CD8-positive, alpha-beta memory T cell (primary cell): ENCODE data around the gene RARRES2. TPM values are rescaled to one million over a fixed set of nuclear protein-coding genes. Genes with fewer than 3 reads are reported as not detected.
A peak's percentile ranks its signal among the peaks of the same experiment; 100 is the strongest.

Source experiments
- CTCF ChIA-PET: fragments of 350-600 bp; sonication (Branson Sonifier 250); formaldehyde crosslinking; loops from one replicate; lab custom pipeline; 2021; ENCODE audit warnings: antibody characterized with exemption; lab: Charles Lee
- POLR2A ChIA-PET: fragments of 350-600 bp; sonication (Branson Sonifier 250); formaldehyde crosslinking; loops from one replicate; lab custom pipeline; 2021; ENCODE audit warnings: antibody characterized with exemption; lab: Charles Lee
- DNase-seq, 5 donors: peaks; one replicate each; pipeline versions ENCODE4 v3.0.0 to v3.0.0-alpha.2; 2020 to 2022; ENCODE audit warnings: mixed read lengths in 1 of 5
- H3K27ac ChIP-seq: one replicate; pipeline ENCODE4 v1.7.0; 2013; ENCODE audit warnings: low read depth, mild to moderate bottlenecking, low read length, moderate library complexity
- H3K27me3 ChIP-seq: 2 replicates; pipeline ENCODE4 v1.7.0; 2013; ENCODE audit warnings: low read length, mild to moderate bottlenecking; ENCODE audit not compliant: insufficient read depth, poor library complexity, severe bottlenecking
- H3K36me3 ChIP-seq: 2 replicates; pipeline ENCODE4 v1.7.0; 2013; ENCODE audit warnings: mild to moderate bottlenecking, low read length, moderate library complexity; ENCODE audit not compliant: insufficient read depth
- H3K4me1 ChIP-seq: 2 replicates; pipeline ENCODE4 v1.7.0; 2013; ENCODE audit warnings: mild to moderate bottlenecking, low read length, moderate library complexity; ENCODE audit not compliant: insufficient read depth
- H3K4me3 ChIP-seq: 2 replicates; pipeline ENCODE4 v1.7.0; 2013; ENCODE audit warnings: mild to moderate bottlenecking, low read length
- H3K9me3 ChIP-seq: 2 replicates; pipeline ENCODE4 v1.7.0; 2013; ENCODE audit warnings: mild to moderate bottlenecking, low read length
- H3K27ac Mint-ChIP-seq, 8 donors: one replicate each; pipeline ENCODE4 v1.8.0; 2020 to 2021; ENCODE audit warnings: mixed read lengths in 8 of 8, mild to moderate bottlenecking in 6 of 8, inconsistent platforms in 3 of 8, moderate library complexity in 3 of 8
- H3K27me3 Mint-ChIP-seq, 2 donors: one replicate each; pipeline ENCODE4 v1.8.0; 2020 to 2021; ENCODE audit warnings: mixed read lengths in 2 of 2, mild to moderate bottlenecking in 1 of 2, moderate library complexity in 1 of 2
- H3K36me3 Mint-ChIP-seq, 3 donors: one replicate each; pipeline ENCODE4 v1.8.0; 2020 to 2021; ENCODE audit warnings: mixed read lengths in 3 of 3, inconsistent platforms in 1 of 3, mild to moderate bottlenecking in 1 of 3
- H3K4me1 Mint-ChIP-seq, 3 donors: one replicate each; pipeline ENCODE4 v1.8.0; 2020 to 2021; ENCODE audit warnings: mixed read lengths in 3 of 3, inconsistent platforms in 1 of 3, mild to moderate bottlenecking in 1 of 3
- H3K4me3 Mint-ChIP-seq, 7 donors: one replicate each; pipeline ENCODE4 v1.8.0; 2020 to 2021; ENCODE audit warnings: mixed read lengths in 7 of 7, mild to moderate bottlenecking in 6 of 7, moderate library complexity in 4 of 7, inconsistent platforms in 2 of 7
- H3K9me3 Mint-ChIP-seq, 5 donors: one replicate each; pipeline ENCODE4 v1.8.0; 2020 to 2022; ENCODE audit warnings: mixed read lengths in 5 of 5, mild to moderate bottlenecking in 3 of 5, moderate library complexity in 2 of 5, inconsistent platforms in 1 of 5
- polyA plus RNA-seq: library from polyadenylated mRNA; unstranded; fragments of 300-500 nt; fragmentation: Illumina TruSeq; gene quantifications from one replicate; pipeline ENCODE4 v1.2.3, GENCODE V29; 2021
- total RNA-seq, 2 experiments: library from RNA; stranded (reverse); gene quantifications; one replicate each; pipeline ENCODE4 v1.2.3, GENCODE V29; 2021

Gene RARRES2
- total and polyA plus RNA-seq, 3 experiments from 2014 or later = not detected

DNA sequence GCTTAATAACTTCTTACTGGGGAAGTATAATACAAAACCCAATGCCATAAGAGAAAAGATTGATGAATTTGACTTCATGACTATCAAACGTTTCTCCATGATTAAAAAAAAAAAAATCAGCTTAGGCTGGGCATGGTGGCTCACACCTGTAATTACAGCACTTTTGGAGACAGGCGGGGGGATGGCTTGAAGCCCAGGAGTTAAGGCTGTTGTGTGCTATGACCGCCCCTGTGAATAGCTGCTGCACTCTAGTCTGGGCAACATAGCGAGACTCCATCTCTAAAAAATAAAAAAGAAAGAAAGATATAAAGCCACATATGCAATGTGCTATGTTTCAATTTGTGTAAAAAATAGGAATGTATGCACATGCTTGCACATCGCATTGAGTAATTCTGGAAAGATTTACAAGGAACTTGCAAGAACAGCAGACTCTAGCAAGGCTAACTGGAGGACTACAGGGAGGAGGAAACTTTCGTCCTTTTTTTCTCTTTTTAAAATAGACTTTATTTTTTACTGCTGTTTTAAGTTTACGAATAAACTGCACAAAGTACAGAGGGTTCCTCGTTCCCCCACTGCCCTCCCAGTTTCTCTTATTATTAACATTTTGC lies 10.3 kb upstream of the RARRES2 start:
- no peak overlapping the region for H3K4me3 ChIP-seq
- H3K36me3 ChIP-seq = no peaks in the 10 kb centered on the region
- POLR2A ChIA-PET = no interaction called here
- H3K27me3 ChIP-seq = no peaks in the 10 kb centered on the region
- H3K9me3 Mint-ChIP-seq = no peaks in the 10 kb centered on the region
- H3K27ac Mint-ChIP-seq = no peak overlapping the region
- H3K9me3 ChIP-seq = no peaks in the 10 kb centered on the region
- CTCF ChIA-PET = interaction anchor here (1.3 kb wide), 1 partner anchor 9 kb away, joined by 3 read pairs; no protein-coding TSS in a partner anchor
- DNase-seq = no peak
- H3K4me1 ChIP-seq = peaks cover 2% of the 10 kb centered on the region
- no peaks in the 10 kb centered on the region for H3K36me3 Mint-ChIP-seq
- H3K27me3 Mint-ChIP-seq = peaks cover 0 to under 1% of the 10 kb centered on the region in 2 donors
- H3K4me3 Mint-ChIP-seq = no peak overlapping the region
- peaks cover 5 to 6% (median 6%) of the 10 kb centered on the region in 3 donors for H3K4me1 Mint-ChIP-seq
- no peak overlapping the region for H3K27ac ChIP-seq

DNA sequence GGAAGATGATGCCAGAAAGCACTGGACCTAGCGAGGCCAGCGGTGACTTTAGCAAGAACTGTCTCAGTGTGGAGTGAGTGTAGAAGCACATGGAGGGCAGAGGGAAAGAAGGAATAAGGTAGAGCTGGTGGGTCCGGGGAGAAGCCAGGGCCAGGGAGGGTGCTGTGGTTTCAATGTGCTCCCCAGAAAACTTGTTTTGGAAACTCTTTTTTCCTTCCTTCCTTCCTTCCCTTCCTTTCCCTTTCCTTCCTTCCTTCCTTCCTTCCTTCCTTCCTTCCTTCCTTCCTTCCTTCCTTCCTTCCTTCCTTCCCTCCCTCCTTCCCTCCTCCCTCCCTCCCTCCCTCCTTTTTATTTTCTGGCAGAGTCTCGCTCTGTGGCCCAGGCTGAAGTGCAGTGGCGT lies 5.5 kb upstream of the RARRES2 start:
- H3K36me3 Mint-ChIP-seq = peaks cover 0 to 8% (median 3%) of the 10 kb centered on the region in 3 donors
- CTCF ChIA-PET = interaction anchor here (1.3 kb wide), 1 partner anchor 60 kb away, joined by 4 read pairs; no protein-coding TSS in a partner anchor
- POLR2A ChIA-PET = no interaction called here

DNA sequence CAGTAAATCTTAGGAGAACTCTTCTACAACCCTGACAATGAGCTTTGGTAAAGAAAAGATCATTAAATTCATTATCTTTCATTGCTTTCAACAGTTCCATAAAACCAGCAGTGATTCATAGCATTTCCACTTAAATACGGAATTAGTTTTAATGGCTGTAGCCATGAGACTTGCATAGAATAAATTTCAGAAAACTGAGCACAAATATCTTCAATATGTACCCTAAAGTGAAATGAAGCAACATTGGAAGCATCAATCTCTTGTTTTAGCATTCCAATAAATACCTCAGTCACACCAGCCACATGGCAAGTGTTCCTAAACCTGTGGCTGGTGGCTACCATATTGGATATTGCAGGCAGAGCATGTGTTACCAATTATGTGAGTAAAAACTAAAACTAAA lies 3.6 kb upstream of the RARRES2 start:
- no peak for DNase-seq
- Histone ChIP-seq H3K36me3 (no peaks in the 10 kb centered on the region), H3K27ac (no peak overlapping the region), H3K9me3 (no peaks in the 10 kb centered on the region), H3K4me3 (no peak overlapping the region), H3K27me3 (peaks cover 3% of the 10 kb centered on the region), H3K4me1 (peaks cover 3% of the 10 kb centered on the region)
- Mint-ChIP-seq H3K4me3 (no peak overlapping the region), H3K4me1 (peaks cover 0 to 15% (median 5%) of the 10 kb centered on the region in 3 donors), H3K36me3 (peaks cover 0 to 8% (median 3%) of the 10 kb centered on the region in 3 donors), H3K27ac (no peak overlapping the region), H3K9me3 (peaks cover 0 to 12% (median 8%) of the 10 kb centered on the region in 5 donors), H3K27me3 (peaks cover 31 to 42% of the 10 kb centered on the region in 2 donors)
- POLR2A ChIA-PET = no interaction called here
- CTCF ChIA-PET = interaction anchor here (1.4 kb wide), 1 partner anchor 33 kb away, joined by 3 read pairs; no protein-coding TSS in a partner anchor

More for the DNA sequence above, 5.5 kb upstream of the RARRES2 start:
- Histone ChIP-seq H3K36me3 (no peaks in the 10 kb centered on the region), H3K27me3 (no peaks in the 10 kb centered on the region), H3K27ac (no peak overlapping the region), H3K4me3 (no peak overlapping the region), H3K4me1 (no peaks in the 10 kb centered on the region), H3K9me3 (no peaks in the 10 kb centered on the region)
- H3K4me3 Mint-ChIP-seq = no peak overlapping the region
- peaks cover 0 to 12% (median 8%) of the 10 kb centered on the region in 5 donors for H3K9me3 Mint-ChIP-seq
- peaks cover 26 to 34% of the 10 kb centered on the region in 2 donors for H3K27me3 Mint-ChIP-seq
- peak overlapping the region in 1 of 8 donors; percentile 56 for H3K27ac Mint-ChIP-seq
- DNase-seq = no peak
- H3K4me1 Mint-ChIP-seq = peaks cover 0 to 4% (median 2%) of the 10 kb centered on the region in 3 donors

DNA sequence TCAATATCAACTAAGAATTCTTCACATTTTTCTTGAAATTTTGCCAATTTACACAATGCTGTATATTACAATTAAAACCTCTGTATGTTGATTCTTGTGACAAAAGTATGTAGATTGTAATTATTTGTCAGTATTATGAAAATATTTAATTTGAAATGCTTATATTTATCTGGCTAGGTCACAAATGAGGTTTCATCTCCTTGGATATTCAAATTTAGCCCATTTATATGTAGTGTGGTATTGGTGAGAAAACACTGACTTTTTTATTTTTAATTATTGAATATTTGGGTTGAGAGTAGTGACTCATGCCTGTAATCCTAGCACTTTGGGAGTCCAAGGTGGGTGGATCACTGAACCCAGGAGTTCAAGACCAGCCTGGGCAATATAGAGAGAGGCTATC lies 2.9 kb upstream of the RARRES2 start:
- CTCF ChIA-PET = interaction anchor here (1.4 kb wide), 1 partner anchor 34 kb away, joined by 3 read pairs; no protein-coding TSS in a partner anchor
- H3K27me3 ChIP-seq = peaks cover 3% of the 10 kb centered on the region
- H3K4me3 ChIP-seq = no peak overlapping the region
- Mint-ChIP-seq H3K4me1 (peaks cover 0 to 20% (median 5%) of the 10 kb centered on the region in 3 donors), H3K27ac (no peak overlapping the region), H3K36me3 (peaks cover 0 to 8% (median 3%) of the 10 kb centered on the region in 3 donors), H3K9me3 (peaks cover 0 to 12% (median 8%) of the 10 kb centered on the region in 5 donors), H3K4me3 (no peak overlapping the region), H3K27me3 (peaks cover 37 to 47% of the 10 kb centered on the region in 2 donors)
- H3K4me1 ChIP-seq = peaks cover 4% of the 10 kb centered on the region
- POLR2A ChIA-PET = no interaction called here
- no peak overlapping the region for H3K27ac ChIP-seq
- no peak for DNase-seq
- no peaks in the 10 kb centered on the region for H3K9me3 ChIP-seq
- H3K36me3 ChIP-seq = no peaks in the 10 kb centered on the region

DNA sequence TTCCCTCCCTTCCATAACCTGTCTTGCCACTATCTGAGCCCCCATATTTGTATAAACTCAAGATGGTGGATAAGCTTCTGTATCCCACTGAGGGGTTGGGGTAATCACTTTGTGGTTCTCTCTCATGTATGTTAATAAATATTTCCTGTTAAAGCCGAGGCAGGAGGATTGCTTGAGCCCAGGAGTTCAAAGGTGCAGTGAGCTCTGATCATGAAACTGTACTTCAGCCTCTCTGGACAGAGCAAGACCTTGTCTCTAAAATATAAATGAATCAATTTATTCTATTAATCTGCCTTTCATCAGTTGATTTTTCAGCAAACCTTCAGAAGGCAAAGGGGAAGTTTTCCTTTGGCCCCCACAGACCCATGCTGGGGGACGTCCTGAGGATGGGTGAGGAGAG lies 1.8 kb upstream of the RARRES2 start:
- H3K4me1 ChIP-seq = peaks cover 4% of the 10 kb centered on the region
- peaks cover 0 to 8% (median 3%) of the 10 kb centered on the region in 3 donors for H3K36me3 Mint-ChIP-seq
- ChIA-PET POLR2A (no interaction called here), CTCF (interaction anchor here (1.0 kb wide), 1 partner anchor 8 kb away, joined by 3 read pairs; no protein-coding TSS in a partner anchor)
- no peak overlapping the region for H3K4me3 Mint-ChIP-seq
- H3K27me3 ChIP-seq = peaks cover 3% of the 10 kb centered on the region
- no peak overlapping the region for H3K4me3 ChIP-seq
- H3K27me3 Mint-ChIP-seq = peaks cover 37 to 49% of the 10 kb centered on the region in 2 donors
- peaks cover 0 to 20% (median 5%) of the 10 kb centered on the region in 3 donors for H3K4me1 Mint-ChIP-seq
- no peak overlapping the region for H3K27ac ChIP-seq
- no peaks in the 10 kb centered on the region for H3K36me3 ChIP-seq
- H3K9me3 Mint-ChIP-seq = peaks cover 0 to 12% (median 8%) of the 10 kb centered on the region in 5 donors
- no peaks in the 10 kb centered on the region for H3K9me3 ChIP-seq
- peak overlapping the region in 2 of 8 donors; percentile 45 to 58 for H3K27ac Mint-ChIP-seq
- DNase-seq = no peak

DNA sequence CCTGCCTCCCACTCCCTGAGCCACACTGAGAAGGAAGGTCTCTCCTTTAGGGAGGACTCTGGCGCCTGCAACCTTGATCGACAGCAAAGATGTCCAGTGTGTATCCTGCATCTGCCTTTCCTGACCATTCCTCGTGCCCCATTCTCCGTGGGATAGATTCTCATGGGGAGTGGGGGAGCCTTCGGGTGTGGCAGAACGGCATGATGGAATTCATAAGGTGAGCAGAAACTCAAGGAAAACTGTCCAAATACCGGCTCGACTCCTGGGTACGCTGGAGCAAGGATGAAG lies 636 bp upstream of the RARRES2 start:
- peak overlapping the region in 3 of 8 donors; percentile 2 to 58 (median 12) for H3K27ac Mint-ChIP-seq
- Histone ChIP-seq H3K27me3 (peaks cover 3% of the 10 kb centered on the region), H3K4me3 (no peak overlapping the region), H3K36me3 (no peaks in the 10 kb centered on the region), H3K4me1 (peaks cover 4% of the 10 kb centered on the region), H3K27ac (no peak overlapping the region), H3K9me3 (no peaks in the 10 kb centered on the region)
- H3K27me3 Mint-ChIP-seq = peaks cover 37 to 49% of the 10 kb centered on the region in 2 donors
- peaks cover 0 to 20% (median 5%) of the 10 kb centered on the region in 3 donors for H3K4me1 Mint-ChIP-seq
- DNase-seq = no peak
- no peak overlapping the region for H3K4me3 Mint-ChIP-seq
- H3K9me3 Mint-ChIP-seq = peaks cover 0 to 12% (median 8%) of the 10 kb centered on the region in 5 donors
- ChIA-PET POLR2A (no interaction called here), CTCF (no interaction called here)
- peaks cover 3 to 8% (median 6%) of the 10 kb centered on the region in 3 donors for H3K36me3 Mint-ChIP-seq

DNA sequence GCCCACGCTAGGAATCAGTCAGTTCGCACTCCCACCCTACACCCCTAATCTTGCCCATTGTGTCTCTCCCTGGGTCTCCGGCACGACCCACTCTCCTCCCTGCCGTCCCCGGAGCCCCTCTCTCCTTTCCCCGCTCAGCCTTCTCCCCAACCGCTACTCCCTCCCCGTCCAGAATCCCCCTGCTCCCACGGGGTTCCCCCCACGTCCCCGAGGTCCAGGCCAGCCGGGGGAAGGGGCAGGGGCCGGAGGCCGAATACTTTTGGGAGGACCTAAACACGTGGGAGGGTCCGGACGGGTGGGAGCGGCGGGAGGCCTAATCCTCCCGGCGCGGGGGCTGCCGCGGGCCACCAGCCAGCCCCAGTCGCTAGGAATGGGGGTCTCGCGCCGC lies 560 bp downstream of the RARRES2 start:
- peaks cover 34 to 40% of the 10 kb centered on the region in 2 donors for H3K27me3 Mint-ChIP-seq
- Histone ChIP-seq H3K4me3 (no peak overlapping the region), H3K27me3 (peaks cover 3% of the 10 kb centered on the region), H3K9me3 (no peaks in the 10 kb centered on the region), H3K27ac (no peak overlapping the region), H3K4me1 (peaks cover 4% of the 10 kb centered on the region), H3K36me3 (no peaks in the 10 kb centered on the region)
- peaks cover 0 to 12% (median 8%) of the 10 kb centered on the region in 5 donors for H3K9me3 Mint-ChIP-seq
- ChIA-PET CTCF (no interaction called here), POLR2A (no interaction called here)
- peaks cover 3 to 13% (median 8%) of the 10 kb centered on the region in 3 donors for H3K36me3 Mint-ChIP-seq
- no peak overlapping the region for H3K4me3 Mint-ChIP-seq
- H3K27ac Mint-ChIP-seq = no peak overlapping the region
- no peak for DNase-seq
- peaks cover 0 to 20% (median 5%) of the 10 kb centered on the region in 3 donors for H3K4me1 Mint-ChIP-seq

DNA sequence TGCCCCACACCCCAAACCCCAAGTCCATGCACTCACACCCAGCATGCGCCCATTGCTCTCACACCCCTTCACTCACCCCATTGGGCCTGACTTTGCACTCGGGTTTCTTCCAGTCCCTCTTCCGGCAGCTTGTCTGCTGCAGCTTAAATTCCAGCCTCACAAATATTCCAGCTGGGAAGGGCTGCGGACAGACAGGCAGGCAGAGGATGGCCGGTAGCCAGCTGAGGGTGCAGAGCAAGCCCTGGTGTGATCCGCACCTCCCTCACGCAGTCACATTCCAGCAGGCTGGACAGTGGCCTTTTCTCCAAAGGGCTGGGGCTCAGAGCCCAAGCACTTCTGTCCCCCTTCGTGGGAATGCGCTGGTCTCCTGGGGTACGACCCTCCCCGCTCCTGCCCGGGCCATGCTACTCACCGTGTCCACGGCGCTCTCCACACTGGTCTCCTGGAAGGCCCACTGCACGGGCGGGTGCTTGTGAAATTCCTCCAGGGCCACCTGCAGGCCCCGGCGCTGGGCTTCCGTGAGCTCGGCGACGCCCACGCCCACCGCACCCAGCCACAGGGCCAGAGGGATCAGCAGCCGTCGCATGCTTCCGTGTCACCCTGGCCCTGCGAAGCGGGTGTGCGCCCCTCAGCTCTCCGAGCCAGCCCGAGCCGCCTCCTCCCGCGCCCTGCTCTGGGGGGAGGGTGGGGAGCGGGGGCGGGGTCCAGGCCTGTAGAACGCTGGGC lies 1.2 kb downstream of the RARRES2 start:
- Mint-ChIP-seq H3K9me3 (peaks cover 0 to 12% (median 8%) of the 10 kb centered on the region in 5 donors), H3K4me3 (no peak overlapping the region), H3K36me3 (peaks cover 3 to 14% (median 8%) of the 10 kb centered on the region in 3 donors), H3K27me3 (peaks cover 34 to 38% of the 10 kb centered on the region in 2 donors), H3K4me1 (peaks cover 0 to 20% (median 5%) of the 10 kb centered on the region in 3 donors), H3K27ac (no peak overlapping the region)
- Histone ChIP-seq H3K36me3 (no peaks in the 10 kb centered on the region), H3K27me3 (peaks cover 3% of the 10 kb centered on the region), H3K27ac (no peak overlapping the region), H3K4me3 (no peak overlapping the region), H3K9me3 (no peaks in the 10 kb centered on the region), H3K4me1 (peaks cover 4% of the 10 kb centered on the region)
- CTCF ChIA-PET = no interaction called here
- POLR2A ChIA-PET = no interaction called here
- no peak for DNase-seq
